ENCODE measurements around the gene GCH1.

GCH1 gene

DNA sequence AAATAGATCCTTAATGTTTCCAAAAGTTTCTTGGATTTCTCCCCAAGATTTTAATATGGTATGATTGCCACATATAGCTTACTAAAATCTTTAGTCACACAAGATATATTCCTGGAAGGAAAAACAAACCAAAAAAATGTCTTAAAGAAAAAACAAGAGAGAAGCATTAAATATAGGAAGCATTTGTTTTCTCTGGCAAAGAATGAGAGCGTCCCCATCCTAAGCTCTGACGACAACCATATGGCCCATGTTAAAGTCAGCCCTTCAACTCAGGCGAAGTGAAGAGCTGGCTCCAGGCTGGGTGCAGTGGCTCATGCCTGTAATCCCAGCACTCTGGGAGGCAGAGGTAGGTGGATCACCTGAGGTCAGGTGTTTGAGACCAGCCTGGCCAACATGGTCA is 35.6 kb downstream of the GCH1 start:
- DNase-seq (ENCODE audit: low read depth) = no peak

DNA sequence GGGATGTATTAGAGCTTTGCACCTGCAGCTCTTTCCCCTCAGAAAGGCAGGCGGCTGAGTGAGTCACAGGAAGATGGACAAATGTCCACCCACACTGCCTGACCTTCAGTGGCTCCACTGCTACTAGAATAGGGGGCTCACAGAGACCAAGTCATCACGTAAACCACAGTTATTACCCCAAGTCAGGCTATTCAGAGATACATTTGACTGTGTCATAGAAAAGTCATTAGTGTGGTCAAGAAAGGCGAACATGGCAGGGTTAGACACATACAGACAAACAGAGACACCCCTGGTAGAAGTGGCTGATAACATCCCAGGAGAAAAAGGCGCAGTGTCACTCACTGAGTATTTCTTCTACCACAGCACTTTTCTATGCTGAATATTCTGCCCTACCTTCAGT is 36.0 kb downstream of the GCH1 start:
- DNase-seq (ENCODE audit: low read depth) = no peak

DNA sequence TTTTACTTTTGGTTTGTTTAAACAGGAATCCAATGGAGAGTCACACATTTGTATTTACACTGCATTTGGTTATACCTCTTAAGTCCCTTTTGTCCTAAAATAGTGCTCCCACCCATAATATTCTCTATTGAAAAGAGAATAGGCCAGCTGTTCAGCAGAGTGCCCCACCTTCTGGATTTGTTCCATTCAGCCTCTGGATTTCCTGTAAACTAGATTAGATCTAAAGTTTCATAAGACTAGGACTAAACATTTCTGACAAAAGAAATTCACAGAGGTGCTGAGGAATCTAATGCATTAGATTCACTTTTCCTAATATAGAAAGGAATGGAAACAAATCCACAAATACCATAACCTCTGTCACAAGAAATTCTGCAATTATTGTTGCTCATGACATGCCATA is 38.1 kb downstream of the GCH1 start:
- no peak for DNase-seq (ENCODE audit: low read depth)

DNA sequence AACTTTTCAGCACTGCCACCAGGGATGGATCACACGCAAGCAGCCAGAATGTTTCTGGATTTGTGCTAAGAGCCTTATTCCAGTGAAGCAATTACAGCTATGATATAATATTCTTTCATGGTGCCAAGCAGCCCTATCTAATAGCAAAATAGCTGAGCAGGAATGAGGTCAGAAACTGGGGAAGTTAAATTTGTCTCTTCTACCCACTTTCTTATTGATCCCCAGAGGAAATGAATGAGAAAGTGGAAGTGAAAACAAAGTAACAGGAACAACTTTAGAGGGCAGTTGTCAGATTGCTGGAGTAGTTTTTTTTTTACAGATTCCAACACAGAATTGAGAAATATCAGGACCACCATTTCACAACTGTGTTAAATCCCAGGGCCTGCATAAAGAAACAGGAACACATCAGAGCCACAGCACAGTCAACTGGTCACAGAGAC is 44.8 kb downstream of the GCH1 start:
- no peak for DNase-seq (ENCODE audit: low read depth)

DNA sequence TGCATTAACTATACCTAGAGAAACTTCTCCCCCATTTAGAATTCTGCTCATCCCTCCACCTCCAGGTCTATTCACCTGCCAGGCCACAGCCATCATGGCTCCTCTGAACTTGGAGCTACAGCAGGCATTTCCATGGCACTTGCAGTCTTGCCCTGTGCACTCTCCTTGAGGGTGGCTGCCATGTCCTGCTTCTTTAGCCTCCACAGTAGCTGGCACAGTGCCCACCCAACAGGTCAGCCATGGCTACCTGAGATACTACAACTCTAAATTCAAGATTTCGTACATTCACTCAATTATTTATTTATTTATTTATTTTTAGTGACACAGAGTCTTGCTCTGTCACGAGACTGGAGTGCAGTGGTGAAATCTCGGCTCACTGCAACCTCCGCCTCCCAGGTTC is 46.5 kb downstream of the GCH1 start:
- DNase-seq (ENCODE audit: low read depth) = no peak

DNA sequence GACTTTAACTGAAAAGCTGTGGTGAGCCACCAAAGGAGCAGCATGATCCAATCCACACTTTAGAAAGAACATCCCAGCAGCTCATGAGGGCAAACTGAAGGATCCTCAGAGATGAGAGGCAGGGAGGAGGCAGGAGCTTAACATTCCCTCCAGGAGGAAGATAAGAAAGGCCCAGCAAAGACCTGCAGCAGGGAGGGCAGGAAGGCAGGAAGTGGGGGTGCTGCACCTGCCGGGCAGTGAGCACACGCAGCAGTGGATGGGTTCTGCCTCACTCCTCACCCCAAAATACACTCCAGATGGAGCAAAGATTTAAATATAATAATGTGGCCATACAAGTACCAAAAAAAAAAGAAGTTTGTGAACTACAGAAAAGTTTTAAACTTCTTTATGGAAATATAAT is 48.4 kb downstream of the GCH1 start:
- no peak for DNase-seq (ENCODE audit: low read depth)

DNA sequence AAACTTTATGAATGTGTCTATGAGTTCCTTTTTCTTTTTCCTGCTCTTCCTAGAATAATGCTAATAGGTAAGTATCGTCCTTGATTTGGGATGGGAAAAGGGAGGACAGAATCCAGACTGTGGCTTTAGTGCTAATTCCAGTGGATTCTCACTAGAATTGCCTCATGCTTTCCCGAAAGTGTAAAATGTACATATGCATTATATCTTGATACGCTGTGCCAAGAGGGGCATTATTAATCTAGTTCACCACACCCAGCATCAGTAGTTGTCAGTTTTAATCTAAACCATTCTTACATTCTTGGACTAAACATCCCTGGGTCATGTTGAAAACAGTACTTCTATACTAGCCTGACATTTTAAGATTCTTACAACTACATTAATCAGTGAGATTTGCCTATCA is 49.3 kb downstream of the GCH1 start:
- DNase-seq (ENCODE audit: low read depth) = no peak

DNA sequence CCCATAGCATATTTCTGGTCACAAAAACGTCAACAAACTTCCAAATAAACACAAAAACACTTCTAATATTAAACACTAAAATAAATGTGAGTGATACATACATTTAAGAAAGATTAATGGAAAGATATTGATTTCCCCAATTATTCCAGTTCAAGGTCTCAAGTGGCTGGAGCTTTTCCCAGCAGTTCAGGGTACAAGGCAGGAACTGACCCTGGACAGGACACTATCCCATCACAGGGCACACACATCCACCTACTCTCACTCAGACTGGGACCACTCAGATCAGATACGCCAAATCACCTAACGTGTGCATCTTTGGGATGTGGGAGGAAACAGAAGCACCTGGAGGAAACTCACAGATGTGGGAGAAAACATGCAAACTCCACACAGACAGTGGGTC is 50.4 kb downstream of the GCH1 start:
- DNase-seq (ENCODE audit: low read depth) = no peak

DNA sequence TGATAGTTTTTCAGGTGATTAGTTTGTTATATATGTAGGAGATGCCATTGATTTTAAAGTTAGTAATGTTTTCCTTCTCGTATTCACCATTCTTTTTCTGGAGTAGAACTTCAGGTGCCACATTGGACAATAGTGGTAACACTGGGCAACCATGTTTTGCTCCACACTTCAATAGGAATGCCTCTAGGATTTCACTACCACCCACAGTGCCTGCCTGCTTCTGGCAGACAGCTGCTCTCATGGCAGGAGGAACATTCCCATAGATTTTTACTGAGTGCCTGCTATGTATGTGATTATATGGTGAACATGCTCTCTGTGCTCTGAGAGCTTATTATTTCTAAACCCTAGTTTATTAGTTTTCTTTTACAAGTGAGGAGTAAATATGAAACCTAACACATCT is 53.7 kb downstream of the GCH1 start:
- no peak for DNase-seq (ENCODE audit: low read depth)

DNA sequence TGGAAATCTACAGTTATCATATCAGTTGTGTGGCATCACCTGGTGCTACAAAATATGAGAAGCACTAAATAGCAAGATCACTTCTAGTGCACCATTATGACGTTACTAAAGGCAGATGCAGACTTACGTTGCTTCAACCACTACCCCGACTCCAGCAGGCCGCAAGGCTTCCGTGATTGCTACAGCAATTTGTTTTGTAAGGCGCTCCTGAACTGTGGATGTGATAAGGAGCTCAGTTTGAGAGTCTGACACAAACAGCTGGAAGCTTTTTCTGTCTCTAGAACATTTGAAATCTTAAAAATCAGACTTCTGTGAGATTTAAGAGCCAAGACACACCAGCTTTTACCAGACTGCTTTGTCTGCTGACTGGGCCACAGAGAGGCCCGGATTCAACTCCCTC is 57.0 kb downstream of the GCH1 start:
- DNase-seq (ENCODE audit: low read depth) = no peak

DNA sequence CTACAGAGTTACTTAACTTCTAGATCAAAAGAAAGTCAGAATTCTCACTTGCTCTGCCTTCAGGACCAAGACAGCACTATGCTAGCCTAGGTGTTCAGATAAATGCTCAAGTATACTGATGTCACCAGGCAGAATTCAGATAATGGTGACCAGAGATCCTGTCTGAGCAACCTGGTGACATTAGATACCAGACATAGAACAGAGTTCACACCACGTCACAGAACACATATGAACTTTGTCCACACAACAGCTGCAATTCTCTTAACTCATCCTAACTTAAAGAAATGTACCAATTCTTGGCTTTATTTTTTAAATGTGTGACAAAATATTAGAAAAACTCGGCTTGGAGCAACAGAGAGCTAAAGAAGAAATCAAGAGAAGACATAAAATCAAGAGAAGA is 58.1 kb downstream of the GCH1 start:
- DNase-seq (ENCODE audit: low read depth) = no peak

DNA sequence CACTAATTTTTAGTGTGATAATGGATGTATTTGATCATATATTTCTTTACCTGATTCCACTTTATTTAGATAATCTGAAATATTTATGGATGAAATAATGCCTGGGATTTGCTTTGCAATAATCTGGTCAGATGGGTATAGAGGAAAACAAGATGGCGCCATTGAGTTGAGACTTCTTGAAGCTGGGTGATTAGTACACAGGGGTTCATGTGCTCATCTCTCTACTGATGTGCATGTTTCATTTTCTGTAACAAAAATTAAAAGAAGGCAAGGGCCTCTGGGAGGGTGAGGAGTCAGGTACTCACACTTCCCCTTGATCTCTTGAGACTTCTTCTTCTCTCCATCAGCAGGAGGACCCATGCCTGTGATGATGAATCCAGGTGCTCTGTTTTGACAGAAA is 61.8 kb downstream of the GCH1 start:
- no peak for DNase-seq (ENCODE audit: low read depth)

DNA sequence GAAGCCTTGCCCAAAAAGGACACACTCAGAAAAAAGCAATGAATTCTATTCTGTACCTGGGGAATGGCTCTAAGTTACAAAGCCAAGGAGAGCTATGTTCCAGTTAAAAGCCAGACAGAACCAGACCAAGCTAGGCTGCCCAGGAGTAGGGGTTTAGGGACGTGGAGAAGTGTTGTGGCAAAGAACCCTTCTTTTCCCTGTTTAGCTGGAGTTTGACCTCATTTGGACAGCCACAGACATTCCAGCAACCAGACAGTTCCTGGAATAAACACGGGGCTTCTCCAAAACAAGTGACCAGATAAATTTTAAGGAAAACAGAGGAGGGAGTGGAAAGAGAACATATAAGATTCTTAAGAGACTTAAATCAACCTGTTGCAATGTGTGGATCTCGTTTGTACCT is 62.3 kb downstream of the GCH1 start:
- no peak for DNase-seq (ENCODE audit: low read depth)

DNA sequence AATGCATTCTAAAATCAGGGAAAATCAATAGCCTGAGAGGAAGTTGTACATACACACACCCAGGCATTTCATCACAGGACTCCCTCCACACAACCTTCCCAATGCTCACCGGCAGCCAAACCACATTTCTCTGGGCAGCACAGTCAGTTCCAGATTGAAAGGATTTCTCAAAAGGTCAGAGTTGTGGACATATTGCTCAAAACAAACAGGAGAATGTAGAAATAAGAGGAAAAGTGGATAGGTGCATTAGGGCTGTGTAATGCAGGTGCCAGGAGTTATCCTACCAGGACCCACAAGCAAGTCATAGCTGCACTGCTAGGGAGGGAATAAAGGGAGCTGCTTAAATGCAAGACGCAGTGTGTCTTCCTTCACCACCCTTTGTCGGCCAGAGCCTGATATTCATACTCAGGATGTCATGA is 62.9 kb downstream of the GCH1 start:
- DNase-seq (ENCODE audit: low read depth) = no peak

DNA sequence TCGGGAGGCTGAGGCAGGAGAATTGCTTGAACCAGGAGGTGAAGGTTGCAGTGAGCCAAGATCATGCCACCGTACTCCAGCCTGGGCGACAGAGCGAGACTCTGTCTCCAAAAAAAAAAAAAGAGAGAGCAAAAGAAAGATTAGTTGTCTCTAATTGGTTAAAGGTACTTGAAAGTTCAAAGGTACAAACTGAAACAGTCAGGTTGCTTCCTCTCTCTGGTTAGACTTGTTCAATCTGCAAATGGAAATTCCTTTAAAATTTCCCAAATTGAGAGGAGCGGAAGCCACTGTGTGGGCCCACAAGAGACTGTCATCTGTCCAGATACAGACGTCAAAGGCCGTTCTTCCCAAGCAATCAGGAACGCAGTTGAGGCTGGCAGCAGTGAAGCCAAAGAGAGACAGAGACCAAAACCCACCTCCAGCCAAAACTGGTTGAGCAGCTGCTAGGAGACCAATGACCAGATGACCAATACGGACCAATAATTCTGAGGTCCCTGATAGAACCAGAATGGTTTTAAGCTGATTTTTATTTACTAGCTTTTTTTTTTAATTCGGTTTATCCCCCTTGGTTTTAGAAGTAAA is 63.6 kb downstream of the GCH1 start:
- no peak for DNase-seq (ENCODE audit: low read depth)

DNA sequence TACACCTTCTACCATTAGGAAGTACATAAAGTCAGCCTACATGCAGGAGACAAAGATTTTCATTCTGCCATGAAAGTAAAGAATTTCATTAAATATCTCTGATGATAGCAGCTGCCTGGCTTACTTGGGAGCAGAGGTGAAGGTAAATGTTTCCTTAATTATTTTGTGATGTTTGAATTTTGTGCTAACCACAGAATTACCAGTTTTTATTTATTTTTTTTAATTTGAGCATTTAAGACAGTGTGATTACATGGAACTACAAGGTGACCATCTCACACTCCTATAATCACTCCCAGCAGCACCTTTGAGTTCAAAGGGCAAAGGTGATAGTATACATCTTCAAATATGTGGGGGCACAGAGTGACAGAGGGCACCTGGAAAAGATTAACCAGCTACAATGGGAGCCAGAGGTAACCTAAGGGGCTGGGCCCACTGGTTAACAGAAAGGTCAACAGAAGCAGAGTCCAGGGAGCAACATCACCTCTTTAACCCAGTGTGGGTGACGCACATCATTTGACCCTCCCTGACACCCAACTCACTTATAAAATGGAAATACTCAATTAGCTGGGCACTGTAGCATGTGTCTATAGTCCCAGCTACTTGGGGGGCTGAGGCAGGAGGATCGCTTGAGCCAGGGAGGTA is 65.0 kb downstream of the GCH1 start:
- no peak for DNase-seq (ENCODE audit: low read depth)

DNA sequence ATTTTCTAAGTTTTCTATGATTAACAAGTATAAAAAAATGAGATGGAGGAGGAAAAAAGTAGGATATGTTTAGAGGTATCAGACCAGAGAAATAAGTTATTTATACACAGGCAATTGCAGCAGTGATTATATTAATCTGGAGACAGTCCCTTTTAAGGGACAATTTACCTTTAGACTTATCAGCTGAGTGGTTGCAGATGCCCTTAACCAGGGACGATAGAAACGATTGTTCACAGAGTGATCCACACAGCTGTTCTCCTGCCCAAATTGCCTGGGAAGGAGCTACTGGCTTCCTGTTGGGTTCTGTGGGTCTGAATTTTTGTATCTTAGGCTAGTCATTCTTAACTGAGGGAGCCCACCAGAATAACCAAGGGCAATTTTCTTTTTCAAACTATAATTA is 66.4 kb downstream of the GCH1 start:
- no peak for DNase-seq (ENCODE audit: low read depth)

DNA sequence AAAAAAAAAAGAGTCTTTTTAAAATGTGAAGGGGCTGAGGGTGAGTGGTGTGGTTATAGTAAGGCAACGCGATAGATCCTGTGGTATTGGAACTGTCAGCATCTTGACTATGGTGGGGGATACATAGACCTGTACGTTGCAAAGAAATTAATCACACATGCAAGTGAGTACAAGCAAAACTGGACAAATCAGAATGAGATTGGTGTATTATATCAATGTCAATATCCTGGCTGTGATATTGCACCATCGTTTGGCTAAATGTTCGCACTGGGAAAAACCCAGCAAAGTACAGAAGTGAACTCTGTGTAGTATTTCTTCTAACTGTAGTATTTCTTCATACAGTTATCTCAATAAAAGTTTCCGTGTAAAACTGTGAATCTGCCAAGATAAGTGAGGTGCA is 67.9 kb downstream of the GCH1 start:
- no peak for DNase-seq (ENCODE audit: low read depth)

DNA sequence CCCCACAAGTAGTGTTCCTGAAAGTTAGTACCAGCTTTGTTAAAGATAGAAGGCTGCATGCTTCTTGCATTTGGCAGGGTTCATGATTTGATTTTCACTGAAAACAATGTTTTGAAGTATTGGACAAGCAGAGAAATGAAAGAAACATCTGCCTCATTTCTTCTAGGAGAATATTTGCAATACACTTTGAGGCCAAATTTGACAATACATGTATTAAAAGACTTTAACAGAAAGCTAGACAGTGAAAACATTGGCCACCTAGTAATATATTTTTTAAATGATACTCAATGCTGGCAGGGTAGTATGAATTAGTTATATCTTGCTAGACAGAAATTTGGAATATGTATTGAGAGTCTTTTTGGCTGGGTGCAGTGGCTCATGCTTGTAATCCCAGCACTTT is 68.5 kb downstream of the GCH1 start:
- no peak for DNase-seq (ENCODE audit: low read depth)

DNA sequence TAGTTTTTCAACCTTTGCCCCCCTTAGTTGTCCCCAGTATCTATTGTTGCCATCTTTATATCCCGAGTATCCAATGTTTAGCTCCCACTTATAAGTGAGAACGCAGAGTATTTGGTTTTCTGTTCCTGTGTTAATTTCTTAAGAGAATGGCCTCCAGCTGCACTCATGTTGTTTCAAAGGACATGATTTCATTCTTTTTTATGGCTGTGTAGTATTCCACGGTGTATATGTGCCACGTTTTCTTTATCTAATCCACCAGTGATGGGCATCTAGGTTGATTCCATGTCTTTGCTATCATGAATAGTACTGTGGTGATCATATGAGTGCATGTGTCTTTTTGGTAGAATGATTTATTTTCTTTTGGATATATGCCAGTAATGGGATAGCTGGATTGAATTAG is 72.0 kb downstream of the GCH1 start:
- DNase-seq (ENCODE audit: low read depth) = no peak

DNA sequence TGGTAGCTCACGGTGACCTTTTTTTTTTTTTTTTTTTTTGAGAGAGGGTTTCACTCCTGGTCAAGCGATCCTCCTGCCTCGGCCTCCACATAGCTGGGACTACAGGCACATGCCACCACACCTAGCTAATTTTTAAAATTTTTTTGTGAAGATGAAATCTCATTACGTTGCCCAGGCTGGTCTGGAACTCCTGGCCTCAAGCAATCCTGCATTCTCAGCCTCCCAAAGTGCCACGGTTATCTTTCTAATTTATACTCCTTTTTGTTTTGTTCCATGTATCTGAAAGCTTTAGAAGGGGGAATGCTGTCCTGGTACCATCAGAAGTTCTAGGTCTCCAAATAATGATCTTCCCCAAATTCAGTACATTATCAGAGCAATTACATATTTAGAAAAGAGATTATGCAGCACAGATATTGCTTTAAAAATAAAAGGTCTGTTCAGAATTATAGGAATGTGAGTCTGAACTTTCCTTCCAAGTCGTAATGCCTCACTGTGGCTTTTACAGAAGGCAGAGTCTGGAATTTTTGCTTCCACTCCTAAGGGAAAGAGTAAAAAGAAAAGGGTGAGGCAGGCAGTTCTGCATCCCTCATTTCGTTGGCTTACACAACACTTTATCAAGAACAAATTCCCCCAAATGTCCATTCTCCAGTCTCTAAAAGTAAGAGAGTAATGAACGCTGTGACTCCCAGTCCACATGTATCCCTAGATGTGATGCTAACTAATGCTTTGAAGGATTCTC is 73.0 kb downstream of the GCH1 start:
- DNase-seq (ENCODE audit: low read depth) = no peak

DNA sequence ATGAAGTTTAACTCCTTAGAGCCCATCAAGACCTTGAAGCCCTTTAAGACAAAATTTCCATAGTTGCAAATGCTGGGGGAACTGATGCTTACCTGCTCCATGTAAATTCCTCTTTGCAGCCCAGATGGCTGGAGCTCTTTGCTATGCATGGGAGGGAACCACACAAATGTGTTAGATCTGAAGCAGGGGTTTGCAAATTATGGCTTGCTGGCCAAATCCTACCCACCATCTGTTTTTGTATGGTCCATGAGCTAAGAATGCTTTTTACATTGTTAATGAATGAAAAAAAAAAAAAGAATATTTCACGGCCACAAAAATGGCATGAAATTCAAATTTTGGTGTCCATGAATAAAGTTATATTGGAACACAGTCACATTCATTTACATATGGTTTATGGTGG is 74.6 kb downstream of the GCH1 start:
- DNase-seq (ENCODE audit: low read depth) = no peak

DNA sequence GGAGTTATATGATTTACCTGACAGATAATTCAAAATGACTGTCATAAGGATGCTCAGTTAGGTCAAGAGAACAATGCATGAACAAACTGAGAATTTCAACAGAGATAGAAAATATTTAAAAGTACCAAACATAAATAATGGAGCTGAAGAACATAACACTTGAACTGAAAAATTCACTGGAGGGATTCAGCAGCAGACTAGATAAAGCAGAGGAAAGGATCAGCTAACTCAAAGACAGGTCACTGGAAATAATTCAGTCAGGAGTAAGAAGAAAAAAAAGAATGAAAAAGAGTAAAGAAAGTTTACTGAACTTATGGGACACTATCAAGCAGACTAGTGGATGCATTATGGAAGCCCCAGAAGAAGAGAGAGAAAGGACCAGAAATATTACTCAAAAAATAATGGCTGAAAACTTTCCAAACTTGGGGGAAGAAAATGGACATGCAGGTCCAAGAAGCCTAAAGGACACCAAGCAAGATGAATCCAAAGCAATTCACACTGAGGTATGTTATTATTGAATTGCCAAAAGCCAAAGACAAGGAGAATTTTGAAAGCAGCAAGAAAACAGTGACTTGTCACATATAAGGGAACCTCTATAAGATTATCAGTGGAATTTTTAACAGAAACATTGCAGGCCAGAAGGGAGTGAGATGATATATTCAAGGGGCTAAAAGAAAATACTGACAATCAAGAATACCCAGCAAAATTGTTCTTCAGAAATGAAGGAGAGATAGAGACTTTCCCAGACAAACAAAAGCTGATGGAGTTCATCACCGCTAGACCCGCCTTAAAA is 78.7 kb downstream of the GCH1 start:
- DNase-seq (ENCODE audit: low read depth) = no peak

All from GM04503 (cell line).